ENCODE results near the gene CNOT4. TPM values are rescaled to one million over a fixed set of nuclear protein-coding genes. Genes with fewer than 3 reads are reported as not detected.

The CNOT4 gene
- polyA plus RNA-seq, 2 of the 4 experiments (the other 2 are of a cell fraction) = 10.0 to 16.4 TPM

GRCh38 chr7:135428011-135428410 lies 81.9 kb downstream of the CNOT4 start:
- TF ChIP-seq RAD21 (conservative IDR thresholded peaks at IDR 0.05 in 1 of 2, IDR thresholded peaks at IDR 0.05 in 1 of 2) (no peak), RFX5 (IDR thresholded peaks at IDR 0.05) (no peak), BHLHE40 (IDR thresholded peaks at IDR 0.05; ENCODE audit: low read depth, low read length) (no peak), JUN (IDR thresholded peaks at IDR 0.05) (no peak), HOXB5 (CRISPR knock-in tag; IDR thresholded peaks at IDR 0.05) (no peak), SREBF2 (IDR thresholded peaks at IDR 0.05) (no peak), CHD4 (IDR thresholded peaks at IDR 0.05; ENCODE audit: borderline replicate concordance) (no peak), ZC3H11A (IDR thresholded peaks at IDR 0.05) (no peak), GATA3 (IDR thresholded peaks at IDR 0.05; ENCODE audit: borderline replicate concordance) (no peak), EP300 (IDR thresholded peaks at IDR 0.05) (no peak), MAFK (IDR thresholded peaks at IDR 0.05; ENCODE audit: partially characterized antibody) (no peak), RARB (CRISPR knock-in tag; IDR thresholded peaks at IDR 0.05) (no peak)
- TF ChIP-seq, protein P1, sequence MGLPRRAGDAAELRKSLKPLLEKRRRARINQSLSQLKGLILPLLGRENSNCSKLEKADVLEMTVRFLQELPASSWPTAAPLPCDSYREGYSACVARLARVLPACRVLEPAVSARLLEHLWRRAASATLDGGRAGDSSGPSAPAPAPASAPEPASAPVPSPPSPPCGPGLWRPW (IDR thresholded peaks at IDR 0.05) = no peak
- FAIRE-seq (no peak), ATAC-seq (no peak), DNase-seq (ENCODE audit: low read depth in 1 of 2, low spot score in 1 of 2) (no peak)
- H3K4me2 ChIP-seq = no peak overlapping the region
- no peak overlapping the region for H3K27ac ChIP-seq
- peaks cover 8% of the 10 kb centered on the region; the same call in 1 of the 3 replicates for H3K4me1 ChIP-seq
- CTCF ChIA-PET = interaction anchor here (1.5 kb wide), 1 partner anchor 147 kb away, joined by 3 read pairs; no protein-coding TSS in a partner anchor
- no peaks in the 10 kb centered on the region for H3K9me3 ChIP-seq
- no peak overlapping the region for H3K4me3 ChIP-seq
- POLR2A ChIA-PET = no interaction called here

- CTCF ChIA-PET = interaction anchor here (1.0 to 1.5 kb wide), 2 partner anchors 13 to 146 kb away, joined by 3 to 4 read pairs; no protein-coding TSS in a partner anchor
- no peak for TF ChIP-seq BHLHE40 (IDR thresholded peaks at IDR 0.05; ENCODE audit: low read depth, low read length)
- no peak for TF ChIP-seq HOXA7 (CRISPR knock-in tag; IDR thresholded peaks at IDR 0.05)
- TF ChIP-seq MYC (IDR thresholded peaks at IDR 0.05; ENCODE audit: borderline replicate concordance, low read length) = no peak
- no peak for TF ChIP-seq RNF2 (IDR thresholded peaks at IDR 0.05; ENCODE audit: borderline replicate concordance, low read depth)
- TF ChIP-seq, protein P2, sequence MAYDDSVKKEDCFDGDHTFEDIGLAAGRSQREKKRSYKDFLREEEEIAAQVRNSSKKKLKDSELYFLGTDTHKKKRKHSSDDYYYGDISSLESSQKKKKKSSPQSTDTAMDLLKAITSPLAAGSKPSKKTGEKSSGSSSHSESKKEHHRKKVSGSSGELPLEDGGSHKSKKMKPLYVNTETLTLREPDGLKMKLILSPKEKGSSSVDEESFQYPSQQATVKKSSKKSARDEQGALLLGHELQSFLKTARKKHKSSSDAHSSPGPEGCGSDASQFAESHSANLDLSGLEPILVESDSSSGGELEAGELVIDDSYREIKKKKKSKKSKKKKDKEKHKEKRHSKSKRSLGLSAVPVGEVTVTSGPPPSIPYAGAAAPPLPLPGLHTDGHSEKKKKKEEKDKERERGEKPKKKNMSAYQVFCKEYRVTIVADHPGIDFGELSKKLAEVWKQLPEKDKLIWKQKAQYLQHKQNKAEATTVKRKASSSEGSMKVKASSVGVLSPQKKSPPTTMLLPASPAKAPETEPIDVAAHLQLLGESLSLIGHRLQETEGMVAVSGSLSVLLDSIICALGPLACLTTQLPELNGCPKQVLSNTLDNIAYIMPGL (CRISPR knock-in tag; IDR thresholded peaks at IDR 0.05; ENCODE audit: borderline replicate concordance) = no peak
- TF ChIP-seq CHD2 (IDR thresholded peaks at IDR 0.05; ENCODE audit: low read length, partially characterized antibody) = no peak
- no peak overlapping the region for H3K4me2 ChIP-seq
- no peak for ATAC-seq
- FAIRE-seq = no peak
- no peak overlapping the region for H3K27ac ChIP-seq
- no peaks in the 10 kb centered on the region for H3K9me3 ChIP-seq
- POLR2A ChIA-PET = no interaction called here
- no peak for DNase-seq (ENCODE audit: low read depth in 1 of 2, low spot score in 1 of 2)
- peaks cover 8% of the 10 kb centered on the region; the same call in 1 of the 3 replicates for H3K4me1 ChIP-seq
- no peak overlapping the region for H3K4me3 ChIP-seq
Observed at GRCh38 chr7:135427166-135427565, 82.7 kb downstream of the CNOT4 start.

- ChIA-PET POLR2A (no interaction called here), CTCF (interaction anchor here (2.9 kb wide), 1 partner anchor 10 kb away, joined by 12 read pairs; no protein-coding TSS in a partner anchor)
- Histone ChIP-seq H3K4me2 (no peak overlapping the region), H3K4me3 (no peak overlapping the region), H3K9me3 (no peaks in the 10 kb centered on the region), H3K27ac (no peak overlapping the region), H3K4me1 (peaks cover 8% of the 10 kb centered on the region; the same call in 1 of the 3 replicates)
- FAIRE-seq (no peak), DNase-seq (ENCODE audit: low read depth in 1 of 2, low spot score in 1 of 2) (no peak), ATAC-seq (no peak)
- 96% methylated on average over 2 of the region's 2 CpGs for WGBS (ENCODE audit: missing lambda C conversion rate)
- TF ChIP-seq HOXB5 (CRISPR knock-in tag; IDR thresholded peaks at IDR 0.05) = no peak
- TF ChIP-seq, protein P3, sequence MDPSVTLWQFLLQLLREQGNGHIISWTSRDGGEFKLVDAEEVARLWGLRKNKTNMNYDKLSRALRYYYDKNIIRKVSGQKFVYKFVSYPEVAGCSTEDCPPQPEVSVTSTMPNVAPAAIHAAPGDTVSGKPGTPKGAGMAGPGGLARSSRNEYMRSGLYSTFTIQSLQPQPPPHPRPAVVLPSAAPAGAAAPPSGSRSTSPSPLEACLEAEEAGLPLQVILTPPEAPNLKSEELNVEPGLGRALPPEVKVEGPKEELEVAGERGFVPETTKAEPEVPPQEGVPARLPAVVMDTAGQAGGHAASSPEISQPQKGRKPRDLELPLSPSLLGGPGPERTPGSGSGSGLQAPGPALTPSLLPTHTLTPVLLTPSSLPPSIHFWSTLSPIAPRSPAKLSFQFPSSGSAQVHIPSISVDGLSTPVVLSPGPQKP (IDR thresholded peaks at IDR 0.05; ENCODE audit: low read depth, low read length) = no peak
- TF ChIP-seq, protein P2 (CRISPR knock-in tag; IDR thresholded peaks at IDR 0.05; ENCODE audit: borderline replicate concordance) = no peak
- TF ChIP-seq EP300 (IDR thresholded peaks at IDR 0.05) = no peak
- no peak for TF ChIP-seq CEBPB (IDR thresholded peaks at IDR 0.05)
- no peak for TF ChIP-seq FOXS1 (CRISPR knock-in tag; IDR thresholded peaks at IDR 0.05)
Observed at GRCh38 chr7:135425036-135425435, 84.9 kb downstream of the CNOT4 start.
